8988T (cell line): ENCODE results near the gene PLXNB2.

Experiments
- DNase-seq: peaks from one replicate; pipeline ENCODE4 v3.0.0; 2011

PLXNB2 gene

GRCh38 chr22:50262973-50263617 lies 44.4 kb downstream of the PLXNB2 start:
- DNase-seq = no peak

- peak; percentile 82 for DNase-seq
Measured at GRCh38 chr22:50262460-50262911, 45.0 kb downstream of the PLXNB2 start.

DNA sequence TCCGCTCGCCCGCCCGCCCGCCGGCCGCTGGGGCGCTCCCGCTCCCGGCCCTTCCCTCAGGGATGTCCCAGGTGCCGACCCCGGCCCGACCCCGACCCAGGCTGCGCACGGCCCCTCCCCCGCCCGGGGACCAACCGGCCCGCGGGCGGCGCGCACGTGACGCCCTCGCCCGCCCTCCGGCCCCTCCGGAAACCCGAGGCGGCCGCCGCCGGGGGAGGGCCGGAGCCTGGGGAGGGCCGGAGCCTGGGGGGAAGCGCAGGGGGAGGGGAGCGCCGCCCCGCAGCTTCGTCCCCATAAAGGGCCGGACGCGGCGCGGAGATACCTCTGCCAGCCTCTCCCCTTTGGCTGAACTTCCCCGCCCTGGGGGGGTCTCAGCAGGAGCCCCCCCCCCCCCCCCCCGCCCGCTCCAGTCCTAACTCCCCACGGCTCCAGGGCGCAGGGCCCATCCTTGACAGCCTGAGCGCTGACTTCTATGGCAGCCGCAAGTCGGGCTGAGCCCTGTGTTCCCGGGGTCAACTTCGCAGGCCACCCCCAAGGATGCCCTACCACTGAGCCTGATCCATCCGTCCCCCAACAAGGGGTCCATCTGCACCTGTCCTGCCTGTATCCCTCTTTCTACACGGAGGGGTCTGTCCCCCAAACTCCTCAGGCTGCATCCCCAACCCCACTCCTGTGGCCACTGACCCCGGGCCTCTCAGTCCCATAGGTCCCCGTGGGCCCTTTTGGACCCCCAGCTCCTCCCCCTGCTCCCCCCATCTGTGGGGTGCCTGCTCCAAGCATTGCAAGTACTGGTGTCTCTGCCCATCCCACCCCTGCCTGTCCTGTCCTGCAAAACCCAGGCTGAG lies 45.6 kb downstream of the PLXNB2 start, which contains the start of gene MAPK12:
TSS of gene MAPK12 (minus strand) at position 69 of the 845 bp plus-strand sequence. CDS start 174 bp downstream, outside the sequence.
- DNase-seq = peak; percentile 87

DNA sequence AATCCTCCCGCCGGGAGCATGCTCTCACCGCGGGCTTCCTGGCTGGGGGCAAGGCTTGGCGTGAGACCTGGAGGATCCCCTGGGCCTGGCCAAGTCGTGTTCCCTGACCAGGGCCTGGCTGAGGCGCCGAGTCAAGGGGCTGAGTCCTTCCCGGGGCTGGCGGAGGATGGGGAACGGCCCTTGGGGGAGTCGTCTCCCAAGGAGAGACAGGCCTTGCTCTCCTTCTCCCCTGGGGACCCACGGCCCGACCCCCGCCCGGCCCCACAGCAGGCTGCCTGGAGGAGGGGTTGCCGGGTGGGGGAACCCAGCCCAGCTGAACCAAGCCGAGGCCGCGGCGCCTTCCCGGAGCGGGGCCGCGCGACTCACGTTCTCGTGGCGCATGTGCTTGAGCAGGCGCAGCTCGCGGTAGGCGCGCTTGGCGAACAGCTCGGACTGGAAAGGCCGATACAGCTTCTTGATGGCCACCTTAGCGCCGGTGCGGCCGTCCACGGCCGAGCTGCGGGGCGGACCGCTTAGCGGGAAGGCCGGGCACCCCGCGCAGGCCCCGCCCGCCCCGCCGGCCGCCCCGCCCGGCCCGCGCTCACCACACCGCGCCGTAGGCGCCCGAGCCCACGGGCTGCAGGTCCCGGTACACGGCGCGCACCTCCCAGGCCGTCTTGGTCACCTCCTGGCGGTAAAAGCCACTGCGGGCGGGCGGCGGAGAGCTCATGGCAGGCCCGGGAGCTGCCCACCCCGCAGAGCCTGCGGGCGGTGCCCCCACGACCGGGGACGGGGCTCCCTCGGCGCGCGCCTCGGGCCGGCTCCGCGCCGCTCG lies 46.4 kb downstream of the PLXNB2 start:
- no peak for DNase-seq

- no peak for DNase-seq
Measured at GRCh38 chr22:50260434-50260800, 47.0 kb downstream of the PLXNB2 start.

DNA sequence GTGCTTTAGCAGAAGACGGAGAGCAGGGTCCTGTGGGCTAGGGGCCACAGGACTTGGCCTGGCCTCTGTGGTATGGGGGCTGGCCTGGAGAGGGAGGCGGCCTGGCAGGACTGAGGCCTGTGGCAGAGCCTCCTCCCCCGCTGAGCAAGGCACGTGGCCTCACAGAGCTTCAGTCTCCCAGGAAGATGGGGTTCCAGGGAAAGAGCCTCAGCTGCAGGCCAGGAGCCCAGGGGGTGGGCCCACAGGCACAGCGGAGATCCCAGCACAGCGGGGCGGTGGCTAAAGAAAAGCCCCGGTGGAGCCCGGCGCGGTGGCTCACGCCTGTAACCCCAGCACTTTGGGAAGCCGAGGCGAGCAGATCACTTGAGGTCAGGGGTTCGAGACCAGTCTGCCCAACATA lies 48.1 kb downstream of the PLXNB2 start:
- no peak for DNase-seq

GRCh38 chr22:50258361-50259292 lies 48.8 kb downstream of the PLXNB2 start:
- no peak for DNase-seq

GRCh38 chr22:50257451-50258360 lies 49.7 kb downstream of the PLXNB2 start:
- DNase-seq = no peak

- DNase-seq = no peak
Measured at GRCh38 chr22:50257041-50257440, 50.4 kb downstream of the PLXNB2 start.

DNA sequence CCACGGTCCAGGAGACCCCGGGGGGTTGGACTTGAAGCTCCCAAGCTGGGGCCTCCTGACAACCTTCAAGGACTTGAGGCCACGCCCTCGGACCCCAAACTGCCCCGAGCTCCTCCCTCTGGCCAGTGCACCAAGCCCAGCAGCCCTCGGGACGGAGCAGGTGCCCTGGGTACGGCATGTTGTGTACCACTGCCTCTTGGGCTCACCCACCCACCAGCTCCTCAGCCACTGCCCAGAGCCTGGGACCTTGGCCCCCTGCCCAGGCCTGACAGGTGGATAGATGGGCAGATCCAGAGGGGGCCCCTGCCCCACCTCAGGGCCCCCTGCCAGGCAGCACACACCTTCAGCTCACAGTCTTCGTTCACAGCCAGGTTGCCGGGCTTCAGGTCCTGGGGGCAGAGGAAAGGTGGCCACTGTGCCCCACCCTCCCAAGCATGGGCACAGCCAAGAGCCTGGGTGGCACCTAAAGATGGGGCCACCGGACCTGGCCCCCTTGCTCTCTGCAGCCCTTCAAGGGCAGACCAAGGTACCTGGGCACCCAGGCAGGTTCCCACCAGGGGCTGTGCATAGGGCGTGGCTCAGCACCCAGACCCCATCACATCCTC lies 51.1 kb downstream of the PLXNB2 start:
- no peak for DNase-seq

- DNase-seq = no peak
Measured at GRCh38 chr22:50255607-50256006, 51.8 kb downstream of the PLXNB2 start.

DNA sequence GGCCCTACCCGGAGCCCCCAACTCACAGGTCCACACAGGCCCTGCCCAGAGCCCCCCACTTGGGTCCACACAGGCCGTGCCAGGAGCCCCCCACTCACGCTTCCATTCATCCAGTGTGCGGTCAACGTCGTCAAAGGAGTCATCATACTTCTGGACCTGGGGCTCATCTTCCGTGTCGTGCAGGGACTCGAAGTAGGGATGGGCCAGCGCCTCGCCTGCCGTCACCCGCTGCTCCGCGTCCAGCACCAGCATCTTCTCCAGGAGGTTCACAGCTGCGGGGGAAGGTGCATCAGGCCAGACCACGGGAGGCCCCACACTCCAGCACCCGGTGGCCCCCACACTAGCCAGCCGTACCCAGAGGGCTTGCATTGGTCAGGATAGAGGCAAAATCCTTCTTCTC lies 52.3 kb downstream of the PLXNB2 start:
- no peak for DNase-seq

DNA sequence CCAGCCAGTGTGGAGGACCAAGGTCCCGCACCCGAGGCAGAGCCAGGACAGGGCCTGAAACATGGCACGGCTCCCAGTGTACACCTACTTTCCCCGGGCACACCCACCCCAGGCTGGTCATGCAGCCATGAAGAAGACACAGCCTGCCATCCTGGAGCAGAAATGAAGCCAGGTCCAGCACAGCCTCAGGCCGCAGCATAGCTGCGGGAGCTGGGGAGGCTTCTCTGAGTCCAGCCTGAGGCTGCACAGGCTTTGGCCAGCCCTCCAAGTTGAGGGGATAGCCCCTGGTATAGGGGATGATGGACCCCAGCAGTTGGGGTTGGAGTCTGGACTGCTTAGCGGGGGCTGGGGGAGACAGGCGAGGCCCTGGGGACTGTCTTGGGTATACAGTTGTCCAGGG lies 53.5 kb downstream of the PLXNB2 start:
- DNase-seq = peak; percentile 3

GRCh38 chr22:50253046-50253915 lies 54.2 kb downstream of the PLXNB2 start:
- peak; percentile 18 for DNase-seq

GRCh38 chr22:50252082-50253045 lies 55.1 kb downstream of the PLXNB2 start:
- peak; percentile 73 for DNase-seq

GRCh38 chr22:50251477-50252081 lies 55.9 kb downstream of the PLXNB2 start:
- DNase-seq = peak; percentile 31

DNA sequence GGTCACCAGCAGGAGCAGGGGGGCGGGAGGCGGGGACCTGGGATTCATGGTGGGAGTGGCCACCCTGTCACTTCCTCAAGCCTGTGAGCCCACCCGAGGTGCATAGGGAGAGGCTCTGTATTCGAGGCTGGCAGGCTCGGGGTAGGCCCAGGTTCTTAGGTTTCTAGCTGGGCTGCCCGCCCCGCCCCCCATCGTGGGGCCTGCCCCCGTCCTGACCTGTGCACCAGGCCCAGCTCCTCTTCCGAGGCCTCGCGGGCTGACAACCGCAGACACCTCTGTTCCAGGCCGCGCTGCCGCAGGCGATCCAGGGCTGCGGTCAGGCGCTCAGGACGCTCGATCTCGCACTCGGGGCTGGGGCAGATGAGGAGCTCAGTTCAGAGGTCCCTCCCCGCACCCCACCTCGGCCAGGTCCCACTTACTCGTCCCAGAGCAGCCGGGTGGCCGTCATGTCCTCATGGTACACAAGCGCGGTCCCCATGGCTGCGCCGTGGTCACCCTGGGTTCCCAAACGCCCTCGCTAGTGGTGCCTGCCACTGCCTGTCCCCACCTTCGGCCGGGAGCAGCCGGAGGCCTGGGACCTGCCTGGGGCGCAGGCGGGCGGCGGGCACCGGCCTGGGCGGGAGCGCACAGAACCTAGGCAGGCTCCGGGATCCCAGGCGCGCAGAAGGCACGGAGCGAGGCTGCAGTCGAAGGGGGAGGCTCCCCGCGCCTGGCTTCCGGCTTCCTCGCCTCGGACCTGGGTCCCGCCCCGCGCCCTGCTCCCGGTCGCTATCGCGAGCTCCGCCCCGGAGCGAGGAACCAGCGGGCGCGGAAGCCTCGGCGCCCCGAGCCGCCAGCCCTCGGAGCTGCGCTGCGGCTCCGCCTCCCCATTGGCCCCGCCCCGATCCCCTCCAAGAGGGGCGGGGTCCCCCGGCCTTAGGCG lies 56.6 kb downstream of the PLXNB2 start, which contains the start of gene HDAC10:
TSS of gene HDAC10 (minus strand) at position 711 of the 922 bp plus-strand sequence. CDS start at position 478, 233 bp downstream.
- peak; percentile 77 for DNase-seq
